Fibroblast of peridontal ligament (primary cell): ENCODE results near the gene THRA.
"Not testable (repeated sequence)": the region's sequence is repeated elsewhere in the genome, so short reads cannot be mapped to it uniquely, and the experiment has no call there.

ENCODE experiments used
- DNase-seq: peaks from one replicate; pipeline ENCODE4 v3.0.0-alpha.2; 2010; ENCODE audit errors: extremely low read depth

Gene THRA

GRCh38 chr17:40113110-40113906 is 50.5 kb downstream of the THRA start:
- peak; percentile 96 for DNase-seq

- no peak for DNase-seq
Measured at GRCh38 chr17:40113907-40114245, 51.1 kb downstream of the THRA start.

GRCh38 chr17:40115101-40115436 is 52.3 kb downstream of the THRA start:
- no peak for DNase-seq

- DNase-seq, result peak; percentile 68
Measured at GRCh38 chr17:40121181-40122135, 58.7 kb downstream of the THRA start, which contains the start of gene MSL1. TSS of gene MSL1 (plus strand) at chr17:40121971. CDS start at chr17:40122613, 642 bp downstream.

GRCh38 chr17:40122136-40122998 is 59.6 kb downstream of the THRA start:
- no peak for DNase-seq

- no peak for DNase-seq
Measured at GRCh38 chr17:40122999-40123810, 60.4 kb downstream of the THRA start.

GRCh38 chr17:40123811-40124114 is 61.0 kb downstream of the THRA start:
- no peak for DNase-seq

- peak; percentile 53 for DNase-seq
Measured at GRCh38 chr17:40124279-40125141, 61.7 kb downstream of the THRA start.

- no peak for DNase-seq
Measured at GRCh38 chr17:40129498-40129897, 66.7 kb downstream of the THRA start.

GRCh38 chr17:40130352-40131042 is 67.7 kb downstream of the THRA start:
- DNase-seq, result no peak

GRCh38 chr17:40134184-40134583 is 71.4 kb downstream of the THRA start:
- DNase-seq, result no peak

- no peak for DNase-seq
Measured at GRCh38 chr17:40135817-40136216, 73.1 kb downstream of the THRA start.

GRCh38 chr17:40139566-40140058 is 76.8 kb downstream of the THRA start:
- DNase-seq, result no peak

- DNase-seq, result not testable (repeated sequence)
Measured at GRCh38 chr17:40143166-40143565, 80.4 kb downstream of the THRA start.
